Stomach (tissue), 4 donors: Measurements from ENCODE around the gene DHRSX.

ENCODE experiments used
- EP300 ChIP-seq: sonication (generic); formaldehyde crosslinking; IDR thresholded peaks from one replicate; pipeline ENCODE4 v1.6.1; 2017; ENCODE audit warnings: antibody characterized with exemption
- POLR2A ChIP-seq, 4 donors: fragments of 450-650 bp; IDR thresholded peaks; one replicate each; pipeline ENCODE4 v1.6.1; 2016; ENCODE audit warnings: antibody characterized with exemption in 4 of 4, control low read depth in 2 of 4, mild to moderate bottlenecking in 1 of 4, moderate library complexity in 1 of 4
- TF ChIP-seq, protein P1 (sequence below), 7 experiments: fragments of 450-650 bp in 4 of 7; fragments of 200-600 bp in 3 of 7; sonication (generic) in 3 of 7; IDR thresholded peaks; one replicate each; pipeline ENCODE4 v1.5.1; 2016 to 2019; ENCODE audit warnings: antibody characterized with exemption in 7 of 7, control low read depth in 2 of 7, mild to moderate bottlenecking in 1 of 7

DNA sequence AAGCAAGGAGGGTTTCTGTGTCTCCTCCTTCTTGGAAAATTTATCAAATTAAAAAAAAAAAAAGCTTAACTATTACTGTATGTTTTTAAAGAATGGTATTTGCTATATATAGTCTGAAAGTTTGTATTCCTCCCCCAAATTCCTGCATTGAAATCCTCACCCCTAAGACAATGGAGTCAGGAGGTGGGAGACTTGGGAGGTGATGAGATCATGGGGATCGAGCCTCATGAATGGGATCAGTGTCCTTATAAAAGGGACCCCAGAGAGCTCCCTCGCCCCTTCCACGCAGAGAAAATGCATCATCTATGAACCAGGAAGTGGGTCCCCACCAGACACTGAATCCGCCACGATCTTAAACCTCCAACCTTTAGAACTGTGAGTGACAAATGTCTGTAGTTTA lies 50.1 kb downstream of the DHRSX start:
- TF ChIP-seq, protein P1, sequence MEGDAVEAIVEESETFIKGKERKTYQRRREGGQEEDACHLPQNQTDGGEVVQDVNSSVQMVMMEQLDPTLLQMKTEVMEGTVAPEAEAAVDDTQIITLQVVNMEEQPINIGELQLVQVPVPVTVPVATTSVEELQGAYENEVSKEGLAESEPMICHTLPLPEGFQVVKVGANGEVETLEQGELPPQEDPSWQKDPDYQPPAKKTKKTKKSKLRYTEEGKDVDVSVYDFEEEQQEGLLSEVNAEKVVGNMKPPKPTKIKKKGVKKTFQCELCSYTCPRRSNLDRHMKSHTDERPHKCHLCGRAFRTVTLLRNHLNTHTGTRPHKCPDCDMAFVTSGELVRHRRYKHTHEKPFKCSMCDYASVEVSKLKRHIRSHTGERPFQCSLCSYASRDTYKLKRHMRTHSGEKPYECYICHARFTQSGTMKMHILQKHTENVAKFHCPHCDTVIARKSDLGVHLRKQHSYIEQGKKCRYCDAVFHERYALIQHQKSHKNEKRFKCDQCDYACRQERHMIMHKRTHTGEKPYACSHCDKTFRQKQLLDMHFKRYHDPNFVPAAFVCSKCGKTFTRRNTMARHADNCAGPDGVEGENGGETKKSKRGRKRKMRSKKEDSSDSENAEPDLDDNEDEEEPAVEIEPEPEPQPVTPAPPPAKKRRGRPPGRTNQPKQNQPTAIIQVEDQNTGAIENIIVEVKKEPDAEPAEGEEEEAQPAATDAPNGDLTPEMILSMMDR (IDR thresholded peaks at IDR 0.05), result no peak
- TF ChIP-seq POLR2A (IDR thresholded peaks at IDR 0.05), result no peak
- TF ChIP-seq EP300, result no peak
